ENCODE data around the gene DAGLA. TPM values are rescaled to one million over a fixed set of nuclear protein-coding genes. Genes with fewer than 3 reads are reported as not detected.
A peak's percentile ranks its signal among the peaks of the same experiment; 100 is the strongest.

DAGLA gene
- total RNA-seq, 1 experiment from 2014 or later: 9.5 TPM

DNA sequence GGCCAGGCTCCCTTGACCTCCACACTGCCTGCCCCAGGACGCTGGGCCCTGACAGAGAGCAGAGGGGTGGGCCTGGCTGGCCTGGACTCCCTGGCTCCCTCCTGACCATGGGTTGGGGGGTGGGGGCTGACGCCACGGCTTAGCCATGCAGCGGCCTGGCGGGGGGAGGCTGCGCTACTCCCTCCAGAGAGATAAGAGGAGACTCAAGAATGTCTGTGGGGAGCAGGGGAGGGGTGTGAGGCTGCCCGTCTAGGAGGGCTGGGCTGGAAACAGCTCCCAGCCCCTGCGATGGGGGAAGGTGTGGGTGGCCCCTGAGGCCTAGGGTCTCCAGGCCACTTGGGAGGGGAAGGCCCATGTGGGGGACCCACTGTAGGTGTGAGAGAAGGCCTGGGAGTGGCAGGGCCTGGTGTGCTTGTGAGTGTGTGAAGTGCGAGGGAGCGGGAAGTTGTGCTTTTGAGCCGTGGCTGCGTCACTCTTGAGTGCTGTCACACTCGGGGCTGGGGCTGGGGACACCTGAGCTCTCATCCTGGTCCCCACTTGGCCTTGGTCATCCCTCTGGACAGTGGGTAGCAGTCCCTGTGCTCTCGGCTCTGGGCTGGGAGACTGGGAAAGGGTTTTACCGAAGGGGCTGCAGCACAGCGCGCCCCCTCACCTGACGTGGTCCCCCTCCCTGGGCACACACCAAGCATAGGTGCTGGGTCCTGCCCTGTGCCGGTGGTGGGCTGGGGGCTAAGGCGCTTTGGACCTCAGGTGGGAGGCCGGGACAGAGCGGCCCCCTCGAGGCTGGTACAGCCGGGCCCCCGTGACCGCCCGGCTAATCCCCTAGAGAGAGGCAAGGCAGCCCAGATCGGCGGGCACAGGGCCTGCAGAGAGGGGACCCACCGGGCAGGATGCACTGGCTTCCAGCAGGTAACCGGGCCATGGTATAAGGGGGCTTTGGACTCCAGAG lies 74.6 kb downstream of the DAGLA start:
- intact Hi-C loops (cut with micrococcal nuclease; ENCODE audit: unreplicated experiment): loop anchor here (1.0 kb wide), 1 partner anchor 21 kb away; no protein-coding TSS in a partner anchor
- TF ChIP-seq, protein P1, sequence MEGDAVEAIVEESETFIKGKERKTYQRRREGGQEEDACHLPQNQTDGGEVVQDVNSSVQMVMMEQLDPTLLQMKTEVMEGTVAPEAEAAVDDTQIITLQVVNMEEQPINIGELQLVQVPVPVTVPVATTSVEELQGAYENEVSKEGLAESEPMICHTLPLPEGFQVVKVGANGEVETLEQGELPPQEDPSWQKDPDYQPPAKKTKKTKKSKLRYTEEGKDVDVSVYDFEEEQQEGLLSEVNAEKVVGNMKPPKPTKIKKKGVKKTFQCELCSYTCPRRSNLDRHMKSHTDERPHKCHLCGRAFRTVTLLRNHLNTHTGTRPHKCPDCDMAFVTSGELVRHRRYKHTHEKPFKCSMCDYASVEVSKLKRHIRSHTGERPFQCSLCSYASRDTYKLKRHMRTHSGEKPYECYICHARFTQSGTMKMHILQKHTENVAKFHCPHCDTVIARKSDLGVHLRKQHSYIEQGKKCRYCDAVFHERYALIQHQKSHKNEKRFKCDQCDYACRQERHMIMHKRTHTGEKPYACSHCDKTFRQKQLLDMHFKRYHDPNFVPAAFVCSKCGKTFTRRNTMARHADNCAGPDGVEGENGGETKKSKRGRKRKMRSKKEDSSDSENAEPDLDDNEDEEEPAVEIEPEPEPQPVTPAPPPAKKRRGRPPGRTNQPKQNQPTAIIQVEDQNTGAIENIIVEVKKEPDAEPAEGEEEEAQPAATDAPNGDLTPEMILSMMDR (IDR thresholded peaks at IDR 0.05; ENCODE audit: insufficient read depth in 1 of 2, low read depth in 1 of 2, low read length in 1 of 2, severe bottlenecking in 1 of 2, unreplicated experiment in 1 of 2): no peak
- peaks cover 37% of the 10 kb centered on the region for H3K4me1 Mint-ChIP-seq (ENCODE audit: low read depth, unreplicated experiment)
- no peaks in the 10 kb centered on the region; the same call in 1 of the 2 replicates for H3K36me3 ChIP-seq (ENCODE audit: control insufficient read depth, insufficient read depth, low read length)
- BruUV-seq (replicated peaks): no TSS peak
- peaks cover 42% of the 10 kb centered on the region for H3K36me3 Mint-ChIP-seq (ENCODE audit: insufficient read depth, unreplicated experiment)
- H3K27me3 ChIP-seq (replicated peaks; ENCODE audit: control insufficient read depth, insufficient read depth, low read length): no peaks in the 10 kb centered on the region
- H3K27ac Mint-ChIP-seq (ENCODE audit: unreplicated experiment): peak overlapping the region; percentile 94
- H3K9me3 Mint-ChIP-seq (ENCODE audit: unreplicated experiment): no peaks in the 10 kb centered on the region
- no peaks in the 10 kb centered on the region for H3K9me3 ChIP-seq
- ChIA-PET POLR2A (interaction anchor here (0.5 to 0.8 kb wide), 2 partner anchors 15 to 73 kb away, joined by 3 to 4 read pairs; partner anchors contain the start of gene FADS2), CTCF (interaction anchor here (0.7 to 6.0 kb wide), 5 partner anchors 10 to 38 kb away, joined by 4 to 55 read pairs (median 8); partner anchors contain the start of genes FEN1 and TMEM258)
- peak overlapping the region; percentile 96 for H3K4me3 Mint-ChIP-seq (ENCODE audit: unreplicated experiment)
- DNase-seq: peak; percentile 82 to 91
- H3K4me3 ChIP-seq (ENCODE audit: low read depth, low read length): peak overlapping the region; percentile 82
- H3K4me1 ChIP-seq: peaks cover 72% of the 10 kb centered on the region
- no peaks in the 10 kb centered on the region for H3K27me3 Mint-ChIP-seq (ENCODE audit: insufficient read depth, unreplicated experiment)

DNA sequence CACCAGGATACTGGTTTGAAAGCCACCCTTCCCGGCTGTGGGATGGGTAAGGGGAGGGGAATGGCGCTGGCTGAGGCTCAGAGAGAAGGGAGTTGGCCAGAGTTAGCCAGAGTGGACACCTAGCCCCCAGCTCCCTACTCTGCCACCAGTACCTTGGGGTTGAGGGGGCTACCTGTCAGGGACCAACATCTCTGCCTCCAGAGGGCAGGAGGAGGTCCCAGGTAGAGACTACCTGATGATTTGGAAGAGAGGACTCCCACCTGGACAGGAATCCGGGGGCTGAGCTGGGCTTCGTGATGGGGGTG lies 75.9 kb downstream of the DAGLA start:
- no TSS peak for BruUV-seq (replicated peaks)

More for the DNA sequence above, 75.9 kb downstream of the DAGLA start:
- Mint-ChIP-seq H3K4me1 (ENCODE audit: low read depth, unreplicated experiment) (peaks cover 37% of the 10 kb centered on the region), H3K36me3 (ENCODE audit: insufficient read depth, unreplicated experiment) (peaks cover 42% of the 10 kb centered on the region), H3K27me3 (ENCODE audit: insufficient read depth, unreplicated experiment) (no peaks in the 10 kb centered on the region), H3K9me3 (ENCODE audit: unreplicated experiment) (no peaks in the 10 kb centered on the region), H3K27ac (ENCODE audit: unreplicated experiment) (peak overlapping the region; percentile 94), H3K4me3 (ENCODE audit: unreplicated experiment) (peak overlapping the region; percentile 71)
- intact Hi-C loops (cut with micrococcal nuclease; ENCODE audit: unreplicated experiment): loop anchor here (1.0 kb wide), 1 partner anchor 13 kb away; no protein-coding TSS in a partner anchor
- CTCF ChIA-PET: interaction anchor here (2.3 to 6.0 kb wide), 2 partner anchors 8 to 14 kb away, joined by 6 to 55 read pairs; no protein-coding TSS in a partner anchor
- Histone ChIP-seq H3K4me1 (peaks cover 72% of the 10 kb centered on the region), H3K4me3 (ENCODE audit: low read depth, low read length) (peak overlapping the region; percentile 18; the same call in 1 of the 2 replicates), H3K9me3 (no peaks in the 10 kb centered on the region), H3K27me3 (replicated peaks; ENCODE audit: control insufficient read depth, insufficient read depth, low read length) (no peaks in the 10 kb centered on the region), H3K36me3 (ENCODE audit: control insufficient read depth, insufficient read depth, low read length) (no peaks in the 10 kb centered on the region; the same call in 1 of the 2 replicates)
- DNase-seq: no peak
- POLR2A ChIA-PET: no interaction called here
- TF ChIP-seq, protein P1 (IDR thresholded peaks at IDR 0.05; ENCODE audit: insufficient read depth in 1 of 2, low read depth in 1 of 2, low read length in 1 of 2, severe bottlenecking in 1 of 2, unreplicated experiment in 1 of 2): no peak
